Erythroblast (primary cell): ENCODE data around the gene PTPRN.

Source experiments
- GATA1 ChIP-seq: IDR thresholded peaks from 2 replicates; pipeline ENCODE4 v1.6.1; 2011; ENCODE audit warnings: low read depth, mild to moderate bottlenecking, control low read depth, low read length, moderate library complexity
- POLR2A ChIP-seq: IDR thresholded peaks from 2 replicates; pipeline ENCODE4 v1.6.1; 2011; ENCODE audit warnings: mild to moderate bottlenecking, low read length

DNA sequence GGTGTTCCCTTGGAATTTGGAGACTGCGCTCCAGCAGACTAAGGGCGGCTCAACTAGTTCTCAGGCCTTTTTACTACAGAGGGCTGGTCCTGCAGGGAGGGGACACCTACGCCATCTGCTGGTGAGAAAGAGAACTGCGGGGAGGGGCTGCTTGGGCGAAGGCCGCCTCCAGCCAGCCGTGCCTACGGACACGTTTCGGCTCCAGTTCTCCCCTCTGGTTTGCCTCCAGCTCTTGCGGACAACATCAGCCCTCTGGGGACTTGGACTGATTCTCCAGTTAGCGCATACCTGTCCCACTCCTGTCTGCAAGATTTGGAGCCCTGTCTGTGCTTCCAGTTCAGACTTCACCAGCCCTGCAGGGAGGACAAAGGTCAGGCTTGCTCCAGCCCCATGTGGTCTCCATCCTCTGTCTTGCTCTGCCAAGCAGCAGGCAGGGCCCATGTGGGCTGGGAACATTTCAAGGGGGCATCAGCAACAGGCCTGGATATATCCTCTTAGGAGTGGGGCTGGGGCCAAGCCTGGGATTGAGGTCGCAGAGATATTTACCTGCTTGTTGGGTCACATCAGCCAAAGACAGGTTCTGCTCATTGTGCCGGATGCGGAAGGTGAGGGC is 10.3 kb downstream of the PTPRN start:
- TF ChIP-seq POLR2A (no peak), GATA1 (no peak)
